ENCODE results near the gene MEX3D.

DNA sequence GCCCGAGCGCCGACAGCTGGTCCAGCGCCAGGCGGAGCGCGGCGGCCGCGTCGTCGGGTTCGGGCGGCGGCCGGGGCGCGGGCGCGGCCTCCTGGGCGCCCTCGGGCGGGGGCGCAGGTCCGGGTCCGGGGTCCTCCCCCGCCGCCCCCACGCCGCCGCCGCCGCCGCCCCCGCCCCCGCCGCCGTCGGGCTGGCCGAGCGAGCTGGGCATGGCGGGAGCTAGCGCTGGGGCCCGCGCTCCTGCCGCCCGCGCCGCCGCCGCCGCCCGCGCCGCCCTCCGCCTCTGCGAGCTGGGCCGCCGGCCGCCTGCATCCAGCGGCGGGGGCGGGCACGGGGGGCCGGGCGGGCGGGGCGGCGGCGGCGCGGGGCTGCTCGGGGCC, 287 bp downstream of the MEX3D start:
- TF ChIP-seq CTCF (IDR thresholded peaks at IDR 0.05; ENCODE audit: insufficient read depth, low read length) (no peak), POLR2AphosphoS5 (IDR thresholded peaks at IDR 0.05; ENCODE audit: low read depth) (no peak), SPI1 (IDR thresholded peaks at IDR 0.05; ENCODE audit: borderline replicate concordance, low read depth) (no peak)
